OCI-LY1 (cell line): ENCODE measurements around the gene ARHGAP18.
A peak's percentile ranks its signal among the peaks of the same experiment; 100 is the strongest.

ENCODE experiments used
- CTCF ChIP-seq: fragments of 200-600 bp; sonication (generic), shearing (Covaris generic); IDR thresholded peaks from 2 replicates; pipeline ENCODE4 v1.5.1; 2017; ENCODE audit warnings: mild to moderate bottlenecking, antibody characterized with exemption, low read length, moderate library complexity, mixed read lengths
- EZH2 ChIP-seq: fragments of 200-600 bp; sonication (generic), shearing (Covaris generic); IDR thresholded peaks from 2 replicates; pipeline ENCODE4 v1.8.0; 2017; ENCODE audit warnings: borderline replicate concordance, mixed run types, mild to moderate bottlenecking, antibody characterized with exemption, low read length, moderate library complexity, mixed read lengths

DNA sequence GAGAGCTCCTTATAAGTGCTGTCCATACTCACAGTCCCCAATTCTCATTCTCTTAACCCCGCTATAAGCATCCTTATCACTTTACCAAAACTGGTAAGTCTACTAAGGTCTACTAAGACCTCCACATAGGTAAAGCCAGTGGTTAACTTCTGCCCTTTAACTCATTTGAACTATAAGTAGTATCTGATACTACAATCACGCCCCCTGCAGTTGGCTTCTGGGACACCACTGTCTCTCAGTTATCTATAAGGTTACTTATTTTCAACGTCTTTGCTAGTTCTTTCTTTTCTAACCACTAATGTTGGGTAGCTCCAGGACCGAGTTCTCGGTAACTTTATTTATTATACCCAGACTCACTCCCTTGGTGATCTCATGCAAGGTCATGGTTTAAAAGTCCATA lies 142.6 kb downstream of the ARHGAP18 start:
- TF ChIP-seq CTCF (peak; percentile 58), EZH2 (no peak)
